Activated CD4-positive, alpha-beta T cell treated with anti-CD3 and anti-CD28 coated beads, Interleukin-2, amount 50 U/mL, for 1 hour (primary cell): ENCODE results near the gene PPP2R1A.

Experiments used
- DNase-seq: peaks from one replicate; pipeline ENCODE4 v3.0.0-alpha.2; 2020

Gene PPP2R1A

DNA sequence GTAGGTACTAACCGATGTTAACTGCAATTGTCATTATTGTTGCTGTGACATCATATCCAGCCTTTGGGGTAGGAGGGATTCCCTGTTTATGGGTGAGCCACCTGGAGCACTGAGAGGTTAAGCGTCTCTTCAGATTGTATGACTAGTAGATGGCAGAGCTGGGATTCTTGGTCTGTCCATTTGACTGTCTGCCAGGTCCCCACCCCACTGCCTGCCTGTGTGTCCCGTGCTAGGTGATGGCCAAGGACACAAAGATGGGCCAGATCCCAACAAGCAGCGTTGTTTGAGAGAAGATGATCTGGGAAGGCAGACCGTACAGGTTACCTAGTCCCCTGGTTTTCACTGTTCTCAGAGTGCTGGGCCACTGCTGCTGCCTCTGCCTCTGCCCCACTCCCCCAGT lies 16.6 kb downstream of the PPP2R1A start:
- DNase-seq: no peak

GRCh38 chr19:52211203-52211602 lies 21.4 kb downstream of the PPP2R1A start:
- no peak for DNase-seq

DNA sequence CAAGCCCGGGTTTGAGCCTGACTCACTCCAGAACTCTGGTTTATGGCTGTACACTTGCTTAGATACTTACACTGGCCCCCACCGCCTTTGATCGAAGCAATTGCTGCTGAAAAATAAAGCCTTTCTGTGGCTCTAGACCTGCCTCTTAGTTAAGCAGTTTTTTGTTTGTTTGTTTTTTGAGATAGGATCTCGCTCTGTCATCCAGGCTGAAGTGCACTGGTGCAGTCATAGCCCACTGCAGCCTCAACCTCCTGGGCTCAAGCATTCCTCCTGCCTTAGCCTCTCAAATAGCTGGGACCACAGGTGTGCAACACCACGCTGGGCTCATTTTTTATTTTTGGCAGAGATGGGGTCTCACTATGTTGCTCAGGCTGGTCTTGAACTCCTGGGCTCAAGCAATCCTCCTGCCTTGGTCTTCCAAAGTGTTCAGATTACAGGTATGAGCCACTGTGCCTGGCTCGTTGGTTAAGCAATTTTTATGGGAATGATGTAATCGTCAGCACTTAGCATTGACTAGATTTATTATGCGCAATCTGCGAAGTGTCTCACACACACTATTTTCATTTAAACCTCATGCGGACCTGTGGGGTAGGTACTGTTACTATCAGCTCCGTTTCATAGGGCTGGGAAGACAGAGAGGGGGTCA lies 22.2 kb downstream of the PPP2R1A start:
- DNase-seq: no peak

DNA sequence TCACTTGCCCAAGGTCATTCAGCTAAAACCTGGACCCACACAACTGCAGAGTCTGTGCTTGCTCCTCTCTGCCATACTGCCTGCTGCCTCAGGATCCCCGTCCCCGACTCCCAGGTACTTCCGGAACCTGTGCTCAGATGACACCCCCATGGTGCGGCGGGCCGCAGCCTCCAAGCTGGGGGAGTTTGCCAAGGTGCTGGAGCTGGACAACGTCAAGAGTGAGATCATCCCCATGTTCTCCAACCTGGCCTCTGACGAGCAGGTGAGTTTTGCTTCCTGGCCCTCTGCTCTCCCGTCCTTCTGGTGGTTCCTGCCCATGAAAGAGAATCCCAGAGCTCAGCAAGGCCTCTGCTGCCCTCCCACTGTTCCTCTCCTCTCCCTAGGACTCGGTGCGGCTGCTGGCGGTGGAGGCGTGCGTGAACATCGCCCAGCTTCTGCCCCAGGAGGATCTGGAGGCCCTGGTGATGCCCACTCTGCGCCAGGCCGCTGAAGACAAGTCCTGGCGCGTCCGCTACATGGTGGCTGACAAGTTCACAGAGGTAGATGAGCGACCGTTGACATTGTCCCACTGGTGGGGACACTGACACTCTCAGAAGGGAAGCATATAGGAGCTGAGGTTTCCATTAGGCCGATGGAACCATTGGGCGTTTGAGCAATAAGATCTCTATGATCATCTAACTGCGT lies 22.9 kb downstream of the PPP2R1A start:
- no peak for DNase-seq

DNA sequence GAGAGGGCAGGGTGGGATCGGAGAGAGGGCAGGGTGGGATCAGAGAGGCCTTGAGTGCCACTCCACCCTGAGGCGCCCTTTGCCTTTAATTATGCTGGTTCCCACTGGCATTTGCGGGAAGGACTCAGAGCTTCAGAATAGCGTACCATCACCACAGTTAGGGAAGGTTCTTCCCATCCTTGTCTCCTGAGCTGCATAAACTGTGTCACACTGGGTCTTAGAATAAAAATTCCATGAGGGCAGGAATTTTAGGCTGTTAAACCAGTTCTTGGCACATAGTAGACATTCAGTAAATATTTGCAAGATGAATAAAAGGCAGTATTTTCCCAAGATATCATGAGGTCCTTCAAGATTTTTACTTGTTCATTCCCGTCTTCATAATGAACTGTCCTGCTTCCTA lies 24.4 kb downstream of the PPP2R1A start:
- DNase-seq: no peak

- DNase-seq: no peak
Observed at GRCh38 chr19:52216401-52216800, 26.5 kb downstream of the PPP2R1A start.

DNA sequence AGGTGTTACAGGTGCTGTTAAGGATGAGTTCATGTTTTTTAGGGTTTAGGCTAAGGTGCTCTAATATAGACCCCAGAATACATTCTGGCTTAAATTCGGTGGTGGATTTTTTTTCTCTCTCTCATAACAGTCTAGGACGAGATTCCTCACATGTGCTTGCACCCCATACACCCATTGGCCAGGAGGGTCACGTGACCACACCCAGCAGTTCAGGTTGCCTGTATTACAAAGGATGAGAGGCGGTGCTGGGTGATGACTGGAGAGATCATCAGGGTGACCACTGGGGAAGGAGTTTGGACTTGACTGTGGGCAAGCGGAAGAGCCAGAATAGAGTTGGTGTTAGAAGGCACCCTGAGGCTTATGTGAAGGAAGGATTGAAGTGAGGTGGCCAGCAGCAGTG lies 27.7 kb downstream of the PPP2R1A start:
- no peak for DNase-seq

DNA sequence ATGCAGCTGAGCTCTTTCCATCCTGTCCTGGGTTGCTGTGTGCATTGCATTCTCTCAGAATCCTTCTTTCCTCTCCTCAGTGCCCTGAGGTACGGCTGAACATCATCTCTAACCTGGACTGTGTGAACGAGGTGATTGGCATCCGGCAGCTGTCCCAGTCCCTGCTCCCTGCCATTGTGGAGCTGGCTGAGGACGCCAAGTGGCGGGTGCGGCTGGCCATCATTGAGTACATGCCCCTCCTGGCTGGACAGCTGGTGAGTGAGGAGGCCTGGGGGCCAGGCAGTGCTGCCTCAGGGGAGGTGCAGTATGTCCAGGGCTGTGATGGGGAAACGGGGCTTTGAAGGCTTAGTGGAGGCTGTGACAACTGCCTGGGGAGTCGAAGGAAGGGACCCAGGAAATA lies 29.8 kb downstream of the PPP2R1A start:
- DNase-seq: no peak

DNA sequence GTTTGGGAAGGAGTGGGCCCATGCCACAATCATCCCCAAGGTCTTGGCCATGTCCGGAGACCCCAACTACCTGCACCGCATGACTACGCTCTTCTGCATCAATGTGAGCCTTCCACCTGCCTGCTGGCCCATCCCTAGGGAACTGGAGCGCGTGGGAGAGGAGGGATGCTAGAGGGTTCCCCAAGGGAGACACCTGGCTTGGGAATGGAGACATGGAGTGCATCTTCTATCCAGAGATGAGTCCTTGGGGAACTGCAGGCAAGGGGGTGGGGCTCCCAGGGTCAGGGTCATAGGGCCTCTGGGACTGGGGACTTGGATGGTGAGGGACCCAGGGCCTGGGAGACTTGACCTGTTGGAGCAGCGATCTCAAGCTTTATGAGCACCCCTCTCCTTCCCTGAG lies 31.2 kb downstream of the PPP2R1A start:
- DNase-seq: no peak

GRCh38 chr19:52221831-52222375 lies 32.1 kb downstream of the PPP2R1A start:
- DNase-seq: no peak

DNA sequence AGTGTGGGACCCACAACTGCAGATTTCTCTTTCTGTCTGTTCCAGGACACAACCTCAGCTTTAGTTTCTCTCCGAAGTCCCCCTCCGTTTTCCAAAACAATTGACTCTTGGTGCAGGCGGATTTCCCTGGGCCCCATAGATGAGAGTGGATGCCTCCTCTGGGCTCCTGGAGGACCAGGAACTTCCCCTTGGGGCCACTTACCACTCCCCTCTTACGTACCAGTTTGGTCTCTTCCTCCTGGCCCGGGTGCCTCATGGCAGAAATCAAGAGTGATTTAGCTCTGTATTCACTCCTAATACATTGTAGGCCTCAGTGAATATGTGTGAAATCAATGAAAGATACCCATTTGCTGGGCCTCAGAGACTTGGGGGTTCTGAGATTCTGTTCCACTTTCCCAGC lies 34.4 kb downstream of the PPP2R1A start:
- DNase-seq: no peak

GRCh38 chr19:52226652-52227051 lies 36.8 kb downstream of the PPP2R1A start:
- DNase-seq: no peak

DNA sequence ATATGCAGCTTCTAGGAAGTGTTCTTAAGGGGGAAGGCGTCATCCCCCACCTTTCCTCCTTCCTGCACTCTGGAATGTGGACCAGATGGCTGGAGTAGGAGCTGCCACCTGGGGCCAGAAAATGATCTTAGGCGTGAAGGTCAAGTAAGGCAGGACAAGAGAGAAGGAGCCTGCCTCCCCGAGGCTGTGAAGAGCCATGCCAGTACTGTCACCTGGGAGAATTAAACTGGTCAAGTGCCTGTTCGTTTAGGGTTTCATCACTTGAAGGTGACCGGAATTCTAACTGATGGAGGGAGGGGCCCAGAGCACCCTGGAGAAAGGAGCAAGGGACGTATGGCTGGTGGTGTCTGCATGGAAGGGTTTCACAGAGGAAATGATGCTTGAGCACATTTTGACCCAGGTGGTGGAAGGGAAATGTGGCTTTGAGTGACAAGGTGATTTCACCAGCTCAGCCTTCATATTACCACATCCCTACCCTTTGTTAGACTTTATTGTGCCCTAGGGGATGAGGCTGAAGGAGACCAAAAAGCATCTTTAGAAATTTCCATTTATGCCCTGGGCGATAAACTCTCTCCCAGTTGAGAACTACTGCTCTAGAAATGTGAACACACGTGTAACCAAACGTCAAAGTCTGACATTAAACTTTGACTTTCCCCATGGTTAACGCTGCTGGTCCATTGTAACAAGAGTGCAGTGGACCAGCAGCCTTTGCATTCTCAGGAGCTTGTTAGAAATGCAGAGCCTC lies 37.5 kb downstream of the PPP2R1A start:
- no peak for DNase-seq

DNA sequence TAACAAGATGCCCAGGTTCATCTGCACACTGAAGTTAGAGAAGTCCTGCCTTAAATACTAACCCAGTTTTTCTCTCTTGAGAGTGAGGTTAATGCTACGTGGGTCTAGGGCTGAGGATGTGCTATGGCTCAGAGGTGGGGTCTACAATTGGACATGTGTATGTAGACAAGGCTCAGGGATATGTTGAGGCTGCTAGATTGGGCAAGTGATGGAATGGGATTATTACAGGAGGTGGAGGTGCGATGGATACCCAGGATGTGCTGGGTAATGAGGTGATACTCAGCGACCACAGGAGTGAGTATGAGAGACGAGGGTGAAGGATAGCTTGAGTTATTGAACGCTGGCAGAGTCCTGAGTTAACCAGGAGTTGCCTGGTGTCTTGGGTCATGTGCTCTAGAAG lies 38.1 kb downstream of the PPP2R1A start:
- DNase-seq: no peak

DNA sequence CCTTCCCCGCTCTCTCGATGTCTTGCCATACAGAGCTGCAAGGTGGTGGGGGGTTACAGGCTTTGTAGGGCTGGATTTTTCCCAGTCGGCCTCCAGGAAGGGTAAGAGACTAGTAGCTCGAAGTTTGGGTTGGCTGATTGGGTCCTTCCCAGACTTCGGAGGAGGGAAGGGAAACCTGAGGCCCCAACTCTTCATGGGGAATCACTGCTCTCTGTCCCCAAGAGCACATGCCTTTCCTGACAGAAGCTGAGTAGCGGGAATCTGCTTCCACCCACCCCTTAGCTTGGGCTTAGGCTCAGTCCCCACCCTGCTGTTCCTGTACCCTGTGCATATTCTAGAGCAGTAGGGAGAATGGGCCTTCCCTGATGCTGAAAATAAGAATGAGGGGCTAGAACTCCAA lies 39.7 kb downstream of the PPP2R1A start:
- no peak for DNase-seq

- DNase-seq: no peak
Observed at GRCh38 chr19:52230685-52231084, 40.8 kb downstream of the PPP2R1A start.

DNA sequence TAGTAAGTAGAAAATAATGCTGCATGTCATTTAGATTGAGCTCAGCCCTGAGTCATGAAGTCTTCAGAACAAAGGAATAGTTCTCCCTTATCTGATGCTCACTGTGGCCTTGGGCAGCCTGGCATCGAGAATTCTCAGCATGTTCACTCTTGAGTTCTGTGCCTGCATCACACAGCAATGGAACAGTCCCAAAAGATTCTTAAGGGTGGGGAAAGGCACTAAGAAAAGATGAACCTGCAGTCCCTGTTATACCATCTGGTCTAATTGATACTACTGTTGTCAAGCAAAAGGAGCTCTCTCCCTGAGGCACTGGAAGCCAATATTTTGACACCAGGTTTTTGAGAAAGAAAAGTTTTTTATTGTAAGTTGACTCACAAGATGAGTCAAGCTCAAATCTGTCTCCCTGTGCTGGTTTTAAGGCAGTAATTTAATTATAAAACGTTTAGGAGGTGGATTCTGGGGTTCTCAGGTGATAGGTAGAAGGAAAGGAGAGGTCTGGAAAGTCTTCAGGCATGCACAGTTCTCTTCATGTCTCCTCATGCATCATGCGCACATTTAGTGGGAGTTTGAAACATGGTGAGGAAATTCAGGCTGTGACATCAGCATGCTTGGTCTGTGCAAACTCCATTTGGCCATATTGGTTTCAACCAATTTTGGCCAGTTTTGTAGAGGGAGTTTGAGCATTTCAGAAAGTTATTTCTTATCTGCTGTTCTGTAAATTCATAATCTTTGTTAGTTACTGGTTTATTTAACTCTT lies 41.5 kb downstream of the PPP2R1A start:
- DNase-seq: no peak

- DNase-seq: no peak
Observed at GRCh38 chr19:52234406-52234805, 44.6 kb downstream of the PPP2R1A start.

DNA sequence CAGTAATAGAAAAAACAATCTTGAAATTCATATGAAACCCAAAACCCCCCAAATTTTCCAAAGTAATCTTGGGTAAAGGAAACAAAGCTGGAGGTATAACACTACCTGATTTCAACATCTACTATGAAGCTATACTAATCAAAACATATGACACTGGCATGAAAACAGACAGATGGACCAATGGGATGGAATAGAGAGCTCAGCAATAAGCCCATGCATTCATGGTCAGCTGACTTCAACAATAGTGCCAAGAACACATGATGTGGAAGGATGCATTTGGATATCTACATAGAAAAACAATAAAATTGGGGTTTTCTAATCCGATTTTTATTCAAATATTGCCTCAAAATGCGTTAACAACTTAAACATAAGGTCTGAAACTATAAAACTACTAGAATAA lies 47.3 kb downstream of the PPP2R1A start:
- DNase-seq: no peak

DNA sequence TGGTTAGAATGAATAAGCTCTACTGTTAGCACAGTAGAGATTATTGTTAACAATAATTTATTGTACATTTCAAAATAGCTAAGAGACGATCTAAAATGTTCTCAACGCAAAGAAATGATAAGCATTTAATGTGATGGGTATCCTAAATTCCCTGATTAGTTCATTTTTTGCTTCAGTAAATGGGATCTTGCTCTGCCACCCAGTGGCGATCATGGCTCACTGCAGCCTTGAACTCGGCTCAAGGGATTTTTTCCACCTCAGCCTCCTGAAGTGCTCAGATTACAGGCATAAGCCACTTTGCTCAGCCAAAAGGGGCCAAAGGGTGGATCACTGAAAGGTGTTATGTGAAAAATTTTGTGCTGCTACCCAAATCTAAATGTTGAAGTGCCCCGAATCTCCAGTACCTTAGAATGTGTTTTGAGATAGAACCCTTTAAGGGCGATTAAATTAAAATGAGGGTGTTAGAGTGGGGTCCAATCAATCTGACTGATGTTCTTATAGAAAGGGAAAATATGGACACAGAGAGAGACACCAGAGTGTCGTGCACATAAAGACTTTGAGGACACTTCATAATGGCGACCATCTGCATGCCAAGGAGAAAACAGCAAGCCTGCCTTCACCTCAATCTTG lies 48.0 kb downstream of the PPP2R1A start:
- DNase-seq: peak; percentile 53

DNA sequence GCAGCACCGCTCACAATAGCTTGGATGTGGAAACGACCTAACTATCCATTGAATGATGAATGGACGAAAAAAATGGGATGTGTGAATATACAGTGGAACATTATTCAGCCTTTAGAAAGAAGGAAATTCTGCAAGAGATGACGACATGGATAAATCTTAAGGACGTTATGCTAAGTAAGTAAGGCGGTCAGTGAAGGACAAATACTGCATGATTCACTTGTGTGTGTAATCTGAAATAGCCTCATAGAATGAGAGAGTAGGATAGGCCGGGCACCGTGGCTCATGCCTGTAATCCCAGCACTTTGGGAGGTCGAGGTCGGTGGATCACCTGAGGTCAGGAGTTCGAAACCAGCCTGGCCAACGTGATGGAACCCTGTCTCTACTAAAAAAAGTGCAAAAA lies 54.2 kb downstream of the PPP2R1A start:
- no peak for DNase-seq

DNA sequence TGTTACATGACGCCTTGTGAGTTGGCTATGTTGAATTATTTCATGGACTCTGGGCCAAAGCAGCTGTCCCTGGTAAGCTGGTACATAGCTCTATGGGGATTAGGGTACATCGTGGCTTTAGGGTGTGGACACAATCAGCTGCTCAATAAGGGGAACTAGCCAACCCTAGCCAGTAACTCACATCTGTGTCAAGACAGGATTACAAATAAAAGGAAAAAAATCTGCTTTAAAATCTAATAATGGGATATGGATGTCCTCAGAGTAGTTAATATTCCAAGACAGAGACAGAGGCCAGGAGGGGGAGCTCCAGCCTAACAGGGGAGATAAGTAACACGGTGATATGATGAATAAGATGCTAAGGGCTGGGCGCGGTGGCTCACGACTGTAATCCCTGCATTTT lies 58.4 kb downstream of the PPP2R1A start:
- peak; percentile 62 for DNase-seq

- no peak for DNase-seq
Observed at GRCh38 chr19:52258426-52258825, 68.6 kb downstream of the PPP2R1A start.
